GM12878 (cell line): Measurements from ENCODE around the gene DYRK4. TPM values are rescaled to one million over a fixed set of nuclear protein-coding genes. Genes with fewer than 3 reads are reported as not detected.

Source experiments
- ATAC-seq: fragments of 200-7000 bp; cut with Tn5 transposase; 3 replicates; pipeline ENCODE4 v1.9.1; 2020; ENCODE audit warnings: mild to moderate bottlenecking, moderate library complexity
- BruUV-seq: library from RNA; stranded (reverse); fragments of 400-500 nt; replicated peaks from 2 replicates; lab custom pipeline; 2021; lab: Mats Ljungman, UMichigan
- CTCF ChIA-PET: fragments of 300-600 bp; sonication (Branson Sonifier 250); formaldehyde crosslinking; extraction: SDS; loops from one replicate; lab custom pipeline; 2021; ENCODE audit warnings: inconsistent platforms; lab: Yijun Ruan, JAX
- POLR2A ChIA-PET: fragments of 350-600 bp; formaldehyde crosslinking; extraction: SDS; loops from one replicate; lab custom pipeline; 2021; ENCODE audit warnings: inconsistent platforms; lab: Charles Lee
- RAD21 ChIA-PET: fragments of 300-600 bp; sonication (Branson Sonifier 250); formaldehyde crosslinking; loops from one replicate; lab custom pipeline; 2023; ENCODE audit warnings: antibody characterized with exemption; ENCODE audit not compliant: unreplicated experiment; lab: Charles Lee
- SMC1A ChIA-PET: fragments of 300-600 bp; sonication (Branson Sonifier 250); formaldehyde crosslinking; loops from one replicate; lab custom pipeline; 2023; ENCODE audit not compliant: unreplicated experiment, uncharacterized antibody; lab: Charles Lee
- DNase-seq: peaks from one replicate; pipeline ENCODE4 v3.0.0-alpha.2; 2011; ENCODE audit warnings: low read depth, low spot score
- FAIRE-seq: peaks from 3 replicates; lab custom pipeline; 2011; peaks lifted over from hg19 to GRCh38; lab: Jason Lieb, UNC
- H2AFZ ChIP-seq: 2 replicates; pipeline ENCODE4 v1.6.0; 2011; ENCODE audit warnings: low read depth, low read length, control low read depth; ENCODE audit not compliant: control insufficient read depth
- H3K27ac ChIP-seq: 2 replicates; pipeline ENCODE4 v1.5.1; 2011; ENCODE audit warnings: control low read depth; ENCODE audit not compliant: control insufficient read depth, insufficient read depth
- H3K27me3 ChIP-seq, 2 experiments: replicated peaks in 1 of 2; 2 replicates each; pipeline versions ENCODE4 v1.6.0 to v1.6.1; 2011; ENCODE audit warnings: low read length in 1 of 2; ENCODE audit not compliant: control insufficient read depth in 2 of 2, insufficient read depth in 2 of 2
- H3K36me3 ChIP-seq, 2 experiments: 2 replicates each; pipeline ENCODE4 v1.5.1; 2011; ENCODE audit warnings: low read length in 1 of 2; ENCODE audit not compliant: control insufficient read depth in 2 of 2, insufficient read depth in 2 of 2
- H3K4me1 ChIP-seq: 2 replicates; pipeline ENCODE4 v1.6.1; 2011; ENCODE audit warnings: mild to moderate bottlenecking, low read length, moderate library complexity, mixed read lengths; ENCODE audit not compliant: control insufficient read depth, insufficient read depth
- H3K4me2 ChIP-seq: 2 replicates; pipeline ENCODE4 v1.6.0; 2011; ENCODE audit warnings: control low read depth; ENCODE audit not compliant: control insufficient read depth, insufficient read depth
- H3K4me3 ChIP-seq: fragments of 200-600 bp; sonication (generic); 2 replicates; pipeline ENCODE4 v1.5.1; 2016
- H3K79me2 ChIP-seq: 2 replicates; pipeline ENCODE4 v1.6.0; 2011; ENCODE audit warnings: low read length; ENCODE audit not compliant: control insufficient read depth, insufficient read depth
- H3K9ac ChIP-seq: 2 replicates; pipeline ENCODE4 v1.8.0; 2011; ENCODE audit warnings: low read length, control low read depth, mixed read lengths; ENCODE audit not compliant: control insufficient read depth, insufficient read depth
- H3K9me3 ChIP-seq: replicated peaks from 3 replicates; pipeline ENCODE4 v1.5.1; 2011; ENCODE audit warnings: mild to moderate bottlenecking, low read length; ENCODE audit not compliant: control insufficient read depth, insufficient read depth
- H4K20me1 ChIP-seq: 2 replicates; pipeline ENCODE4 v1.6.0; 2011; ENCODE audit not compliant: control insufficient read depth, insufficient read depth
- RAD21 ChIP-seq: IDR thresholded peaks from 2 replicates; pipeline ENCODE4 v1.6.1; 2011; ENCODE audit warnings: mild to moderate bottlenecking, low read depth, low read length, moderate library complexity; ENCODE audit not compliant: insufficient read depth
- RCOR1 ChIP-seq: conservative IDR thresholded peaks from 2 replicates; pipeline ENCODE4 v1.6.1; 2012; ENCODE audit warnings: low read depth, low read length, improper control_type of control experiment
- RUNX3 ChIP-seq: IDR thresholded peaks from 2 replicates; pipeline ENCODE4 v1.6.1; 2012; ENCODE audit warnings: low read length, inconsistent platforms
- TCF7 ChIP-seq: IDR thresholded peaks from 2 replicates; pipeline ENCODE4 v1.6.1; 2014; ENCODE audit warnings: antibody characterized with exemption, borderline replicate concordance
- ZNF274 ChIP-seq: IDR thresholded peaks from one replicate; pipeline ENCODE4 v1.8.0; 2011; ENCODE audit not compliant: insufficient read length, insufficient read depth
- ZNF592 ChIP-seq: fragments of 450-650 bp; IDR thresholded peaks from 2 replicates; pipeline ENCODE4 v1.6.1; 2017; ENCODE audit warnings: mild to moderate bottlenecking, moderate library complexity
- ZSCAN29 ChIP-seq: fragments of 450-650 bp; IDR thresholded peaks from 2 replicates; pipeline ENCODE4 v1.6.1; 2017; ENCODE audit warnings: mild to moderate bottlenecking, moderate library complexity
- ZZZ3 ChIP-seq: IDR thresholded peaks from 2 replicates; pipeline ENCODE4 v1.6.1; 2011; ENCODE audit warnings: low read depth; ENCODE audit not compliant: control insufficient read depth, insufficient read length
- WGBS: methylation state at CpG from one replicate; pipeline ENCODE4 v1.1.6; 2016; ENCODE audit warnings: low lambda C conversion rate; ENCODE audit not compliant: insufficient replicate concordance, insufficient coverage; ENCODE audit errors: missing lambda C conversion rate; 5-methylcytosine and 5-hydroxymethylcytosine counted together
- in situ Hi-C: fragments of 300-500 bp; cut with MboI; formaldehyde crosslinking; loops from 9 replicates; pipeline ENCODE4 v1.14.3; 2018; ENCODE audit warnings: mixed read lengths
- intact Hi-C: fragments of 100-400 bp; cut with micrococcal nuclease; formaldehyde crosslinking; loops from one replicate; pipeline ENCODE4 v1.14.2; 2022; ENCODE audit not compliant: unreplicated experiment
- polyA plus RNA-seq, 11 experiments: library from polyadenylated mRNA; depleted of rRNA in 4 of 11; unstranded in 6 of 11; stranded (reverse) in 5 of 11; fragments of >200 nt; fragmentation: Nextera tagmentation in 4 of 11; fragmentation: Illumina TruSeq in 1 of 11; extraction: Ambion mirVana in 4 of 11; extraction: Trizol in 1 of 11; gene quantifications; 1 replicate in 1 of 11; 2 replicates in 10 of 11; pipeline versions ENCODE4 v1.2.1 to v1.2.3, GENCODE V29; 2011 to 2016; ENCODE audit warnings: inconsistent platforms in 2 of 11, missing spikeins in 2 of 11, low read depth in 1 of 11
- total RNA-seq, 4 experiments: library from RNA; depleted of rRNA in 3 of 4; stranded (reverse); fragments of >200 nt in 3 of 4; fragmentation: Illumina TruSeq in 1 of 4; extraction: Trizol in 1 of 4; gene quantifications; 2 replicates each; pipeline versions ENCODE4 v1.2.1 to v1.2.3, GENCODE V29; 2013 to 2021
- TF ChIP-seq, protein P1 (sequence below): fragments of 450-650 bp; IDR thresholded peaks from 2 replicates; pipeline ENCODE4 v1.6.1; 2018; ENCODE audit warnings: borderline replicate concordance, mild to moderate bottlenecking; ENCODE audit not compliant: partially characterized antibody

DYRK4 gene
- total and polyA plus RNA-seq, 10 of the 15 experiments (the other 5 are each of a cell fraction or from before 2014, with no cell fraction given), result 30.8 to 66.7 (median 46.8) TPM

GRCh38 chr12:4563336-4563735, 1.3 kb downstream of the DYRK4 start:
- ChIA-PET CTCF (interaction anchor here (0.5 to 3.5 kb wide), 3 partner anchors 10 to 394 kb away, joined by 3 to 10 read pairs (median 4); no protein-coding TSS in a partner anchor), RAD21 (no interaction called here), SMC1A (interaction anchor here (1.1 kb wide), 1 partner anchor 67 kb away, joined by 3 read pairs; no protein-coding TSS in a partner anchor)
- in situ Hi-C loops, result no loop called here
- no TSS peak for BruUV-seq
- peaks cover 0 to 8% of the 10 kb centered on the region in 2 experiments; a peak in 3 of 4 replicates for H3K36me3 ChIP-seq
- intact Hi-C loops, result no loop called here
- no peaks in the 10 kb centered on the region for H3K27me3 ChIP-seq
- ATAC-seq (no peak), FAIRE-seq (no peak), DNase-seq (no peak)
- no peak overlapping the region for H2AFZ ChIP-seq
- H3K4me2 ChIP-seq, result no peak overlapping the region
- no peak overlapping the region for H3K9ac ChIP-seq
- H3K27ac ChIP-seq, result no peak overlapping the region
- no peak overlapping the region for H3K4me3 ChIP-seq
- no peaks in the 10 kb centered on the region for H4K20me1 ChIP-seq
- WGBS, result 30% methylated on average over 3 of the region's 3 CpGs
- H3K9me3 ChIP-seq, result no peaks in the 10 kb centered on the region
- H3K79me2 ChIP-seq, result no peaks in the 10 kb centered on the region
- TF ChIP-seq, protein P1, sequence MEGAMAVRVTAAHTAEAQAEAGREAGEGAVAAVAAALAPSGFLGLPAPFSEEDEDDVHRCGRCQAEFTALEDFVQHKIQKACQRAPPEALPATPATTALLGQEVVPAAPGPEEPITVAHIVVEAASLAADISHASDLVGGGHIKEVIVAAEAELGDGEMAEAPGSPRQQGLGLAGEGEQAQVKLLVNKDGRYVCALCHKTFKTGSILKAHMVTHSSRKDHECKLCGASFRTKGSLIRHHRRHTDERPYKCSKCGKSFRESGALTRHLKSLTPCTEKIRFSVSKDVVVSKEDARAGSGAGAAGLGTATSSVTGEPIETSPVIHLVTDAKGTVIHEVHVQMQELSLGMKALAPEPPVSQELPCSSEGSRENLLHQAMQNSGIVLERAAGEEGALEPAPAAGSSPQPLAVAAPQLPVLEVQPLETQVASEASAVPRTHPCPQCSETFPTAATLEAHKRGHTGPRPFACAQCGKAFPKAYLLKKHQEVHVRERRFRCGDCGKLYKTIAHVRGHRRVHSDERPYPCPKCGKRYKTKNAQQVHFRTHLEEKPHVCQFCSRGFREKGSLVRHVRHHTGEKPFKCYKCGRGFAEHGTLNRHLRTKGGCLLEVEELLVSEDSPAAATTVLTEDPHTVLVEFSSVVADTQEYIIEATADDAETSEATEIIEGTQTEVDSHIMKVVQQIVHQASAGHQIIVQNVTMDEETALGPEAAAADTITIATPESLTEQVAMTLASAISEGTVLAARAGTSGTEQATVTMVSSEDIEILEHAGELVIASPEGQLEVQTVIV, result no peak
- TF ChIP-seq ZZZ3 (no peak), RCOR1 (no peak), TCF7 (peak; percentile 69), ZNF274 (no peak), RUNX3 (peak; percentile 40), RAD21 (no peak), ZNF592 (no peak), ZSCAN29 (no peak)
- TF ChIP-seq, all 136 proteins: peak for 2
- H3K4me1 ChIP-seq, result peaks cover 28% of the 10 kb centered on the region
- POLR2A ChIA-PET, result interaction anchor here (0.6 to 1.0 kb wide), 3 partner anchors 27 to 202 kb away, joined by 3 to 4 read pairs (median 3); partner anchors contain the start of gene AKAP3
